HG02943 (cell line): ENCODE data around the gene MERTK.
"Not testable (repeated sequence)": the region's sequence is repeated elsewhere in the genome, so short reads cannot be mapped to it uniquely, and the experiment has no call there.

Experiments
- ATAC-seq: cut with Tn5 transposase; IDR thresholded peaks from one replicate; pipeline ENCODE4 v1.9.1; 2021; ENCODE audit warnings: mild to moderate bottlenecking, low read depth, moderate library complexity; ENCODE audit not compliant: unreplicated experiment

Gene MERTK

DNA sequence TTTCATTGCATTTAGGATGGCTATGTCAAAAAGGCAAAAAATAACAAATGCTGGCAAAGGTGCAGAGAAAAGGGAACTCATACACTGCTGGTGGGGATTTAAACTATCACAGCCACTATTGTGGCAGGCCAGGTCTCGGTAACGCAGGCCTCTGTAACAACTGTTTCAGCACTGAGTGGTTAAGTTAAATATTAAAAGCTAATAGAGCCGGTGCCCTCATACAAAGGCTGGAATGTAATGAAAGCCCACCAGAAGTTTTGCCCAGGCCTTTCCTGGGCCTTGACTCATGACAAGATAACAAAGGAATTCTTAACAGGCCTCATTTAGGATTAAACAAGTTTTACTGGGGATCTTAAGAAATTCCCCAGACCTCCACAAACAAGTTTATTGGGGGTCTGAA is 10.7 kb downstream of the MERTK start:
- ATAC-seq: no peak

DNA sequence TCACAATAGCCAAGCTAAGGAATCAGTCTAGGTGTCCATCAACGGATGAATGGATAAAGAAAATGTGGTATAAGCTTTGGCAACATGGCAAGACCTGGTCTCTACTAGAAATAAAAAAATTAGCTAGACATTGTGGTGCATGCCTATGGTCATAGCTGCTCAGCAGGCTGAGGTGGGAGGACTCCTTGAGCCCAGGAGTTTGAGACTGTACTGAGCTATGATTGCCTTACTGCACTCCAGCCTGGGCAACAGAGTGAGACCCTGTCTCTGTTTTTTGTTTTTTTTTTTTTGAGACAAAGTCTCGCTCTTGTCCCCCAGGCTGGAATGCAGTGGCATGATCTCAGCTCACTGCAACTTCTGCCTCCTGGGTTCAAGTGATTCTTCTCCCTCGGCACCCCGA is 11.6 kb downstream of the MERTK start:
- not testable (repeated sequence) for ATAC-seq

DNA sequence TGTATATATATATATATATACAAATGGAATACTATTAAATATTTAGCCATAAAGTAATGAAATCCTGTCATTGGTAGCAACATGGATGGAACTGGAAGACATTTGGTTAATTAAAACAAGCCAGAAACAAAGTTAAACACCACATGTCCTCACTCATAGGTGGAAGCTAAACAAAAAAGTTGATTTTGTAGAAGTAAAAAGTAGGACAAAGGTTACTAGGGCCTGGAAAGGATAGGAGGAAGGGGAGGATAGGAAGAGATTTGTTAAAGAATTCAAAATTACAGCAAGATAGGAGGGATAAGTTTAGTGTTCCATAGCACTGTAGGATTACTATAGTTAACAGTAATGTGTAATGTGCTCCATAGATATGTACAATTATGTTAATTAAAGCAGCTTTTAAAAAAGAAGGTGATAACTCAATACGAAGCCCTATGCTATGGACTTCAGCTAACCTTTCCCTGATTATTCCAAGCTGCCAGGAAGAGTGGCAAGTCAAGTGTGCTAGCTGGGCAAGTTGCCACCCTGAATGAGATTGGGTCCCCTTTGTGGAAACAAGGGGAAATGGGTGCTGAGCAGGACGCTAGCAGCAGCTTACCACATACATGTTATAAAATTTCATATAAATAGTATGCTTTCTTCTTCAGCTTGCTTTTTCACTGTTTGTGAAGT is 12.3 kb downstream of the MERTK start:
- ATAC-seq: no peak

DNA sequence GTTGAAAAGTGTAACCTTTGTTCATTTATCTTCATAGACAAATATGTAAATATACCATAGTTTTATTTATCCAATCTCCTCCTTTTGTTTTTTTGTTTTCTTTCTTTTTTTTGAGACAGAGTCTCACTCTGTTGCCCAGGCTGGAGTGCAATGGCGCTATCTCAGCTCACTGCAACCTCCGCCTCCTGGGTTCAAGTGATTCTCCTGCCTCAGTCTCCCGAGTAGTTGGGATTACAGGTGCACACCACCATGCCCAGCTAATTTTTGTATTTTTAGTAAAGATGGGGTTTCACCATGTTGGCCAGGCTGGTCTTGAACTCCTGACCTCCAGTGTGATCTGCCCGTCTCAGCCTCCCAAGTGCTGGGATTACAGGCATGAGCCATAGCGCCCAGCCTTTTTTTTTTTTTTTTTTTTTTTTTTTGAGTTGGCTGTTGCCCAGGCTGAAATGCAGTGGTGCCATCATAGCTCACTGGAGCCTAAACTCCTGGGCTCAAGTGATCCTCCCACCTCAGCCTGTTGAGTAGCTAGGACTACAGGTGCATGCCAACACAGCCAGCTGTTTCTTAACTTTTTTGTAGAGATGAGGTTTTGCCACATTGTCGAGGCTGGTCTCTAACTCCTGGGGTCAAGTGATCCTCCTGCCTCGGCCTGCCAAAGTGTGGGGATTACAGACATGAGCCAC is 13.0 kb downstream of the MERTK start:
- not testable (repeated sequence) for ATAC-seq

DNA sequence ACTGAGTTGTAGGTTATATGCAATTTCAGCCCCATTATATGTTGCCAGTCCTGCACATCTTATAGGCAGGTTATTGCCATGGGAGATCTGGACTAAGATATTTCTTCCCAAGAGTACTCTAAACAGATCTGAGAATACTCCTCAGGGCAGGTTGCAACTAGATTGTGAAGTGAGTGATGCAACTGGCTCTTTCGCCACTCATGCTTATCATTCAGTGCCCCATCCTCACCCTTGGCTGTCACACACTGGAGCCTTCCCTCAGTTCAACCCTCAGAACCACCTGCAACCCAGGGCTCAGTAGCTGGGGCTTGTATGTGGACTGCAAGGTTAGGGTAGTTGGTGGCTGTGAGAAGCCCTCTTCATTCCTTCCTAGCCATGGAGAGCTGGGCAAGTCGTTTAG is 14.1 kb downstream of the MERTK start:
- no peak for ATAC-seq

DNA sequence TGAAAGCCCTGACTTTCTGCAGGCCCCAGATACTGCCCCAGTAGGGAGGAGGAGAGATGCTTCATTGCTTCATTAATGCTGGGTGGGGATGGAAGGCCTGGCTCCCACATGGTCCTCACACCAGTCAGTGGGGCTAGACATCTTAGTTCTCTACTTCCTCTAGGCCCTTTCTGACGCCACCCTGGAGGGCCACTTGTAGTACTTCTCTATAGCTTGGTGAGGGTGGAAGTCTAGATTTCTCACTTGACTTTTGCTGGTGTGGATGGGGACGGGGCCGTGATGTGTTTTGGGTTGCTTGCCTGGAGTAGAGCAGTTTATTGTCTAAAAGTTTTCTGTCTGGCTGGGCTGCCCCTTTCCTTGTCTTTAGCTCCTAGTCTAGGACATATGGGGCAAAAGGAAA is 18.7 kb downstream of the MERTK start:
- no peak for ATAC-seq

DNA sequence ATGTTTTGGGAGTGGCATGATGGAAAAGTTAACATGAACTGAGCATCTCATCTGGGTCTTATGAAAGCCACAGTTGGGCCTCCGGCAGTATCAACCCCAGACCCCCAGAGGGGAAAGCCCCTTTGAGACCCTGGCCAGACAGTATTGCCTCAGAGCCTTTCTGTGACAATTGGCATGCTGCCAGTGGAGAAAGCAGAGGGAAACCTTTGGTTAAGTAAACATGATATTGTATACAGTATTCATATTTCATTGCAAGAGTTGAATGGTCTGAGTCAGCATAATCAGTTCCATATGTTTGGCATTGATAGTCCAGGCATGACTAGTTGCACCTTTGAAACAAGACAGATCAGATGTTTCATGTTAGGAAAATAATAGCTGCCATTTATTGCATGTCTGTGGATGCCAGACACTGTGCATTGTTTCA is 20.0 kb downstream of the MERTK start:
- ATAC-seq: no peak

DNA sequence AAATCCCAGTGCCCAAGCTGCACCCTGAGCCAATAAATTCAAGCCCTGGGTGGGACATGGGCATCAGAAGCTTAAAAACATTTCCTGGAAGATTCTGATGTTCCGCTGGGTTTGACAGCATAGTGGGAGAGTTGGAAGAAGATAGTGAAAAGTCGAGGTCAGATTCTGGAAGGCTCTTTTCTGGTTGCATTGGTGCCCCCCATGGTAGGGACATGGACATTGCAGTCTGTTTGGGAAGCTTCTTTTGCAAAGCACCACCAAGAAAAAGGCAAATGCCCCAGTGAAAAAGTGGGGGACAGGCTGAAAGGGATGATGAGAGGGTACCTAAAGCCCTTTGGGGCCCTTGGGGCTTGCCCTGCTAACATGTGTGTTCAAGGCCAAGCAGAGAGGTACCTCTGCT is 21.0 kb downstream of the MERTK start:
- no peak for ATAC-seq

DNA sequence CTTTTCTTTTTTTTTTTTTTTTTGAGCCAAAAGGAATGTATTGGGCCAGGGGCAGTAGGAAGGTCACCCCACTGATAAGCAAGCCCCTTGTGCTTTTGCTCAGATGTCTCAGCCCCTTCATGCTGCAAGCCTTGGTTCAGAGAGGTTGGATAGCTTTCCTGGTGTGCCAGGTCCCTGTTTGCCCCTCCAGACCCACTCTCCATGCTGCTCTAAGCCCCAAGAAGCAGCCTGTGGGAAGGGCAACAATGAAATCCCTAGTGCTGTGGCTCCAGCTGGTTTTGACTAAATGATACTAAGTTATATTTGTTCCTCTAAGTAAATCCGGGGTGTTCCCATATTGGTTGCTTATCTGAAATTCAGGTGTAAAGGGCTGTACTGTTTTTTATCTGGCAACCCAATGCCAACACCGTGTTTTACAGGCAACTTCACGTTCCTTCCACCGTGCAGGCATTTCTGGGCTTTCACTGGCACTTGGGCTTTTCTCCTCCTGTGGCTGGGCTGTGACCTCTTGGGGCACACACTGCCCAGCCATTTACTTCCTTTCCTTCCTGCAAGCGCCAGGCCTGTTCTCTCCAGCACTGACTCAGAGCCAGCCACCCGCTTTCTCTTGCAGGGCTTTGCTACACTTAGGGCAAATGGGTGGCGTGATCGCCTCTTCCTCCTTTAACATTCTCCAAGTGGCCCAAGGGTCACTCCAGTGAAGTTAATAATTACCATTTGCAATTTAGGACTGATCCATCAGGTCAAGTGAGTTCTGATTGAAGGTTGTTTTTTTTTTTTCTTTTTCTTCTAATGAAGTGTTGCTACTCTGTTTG is 21.6 kb downstream of the MERTK start:
- no peak for ATAC-seq

DNA sequence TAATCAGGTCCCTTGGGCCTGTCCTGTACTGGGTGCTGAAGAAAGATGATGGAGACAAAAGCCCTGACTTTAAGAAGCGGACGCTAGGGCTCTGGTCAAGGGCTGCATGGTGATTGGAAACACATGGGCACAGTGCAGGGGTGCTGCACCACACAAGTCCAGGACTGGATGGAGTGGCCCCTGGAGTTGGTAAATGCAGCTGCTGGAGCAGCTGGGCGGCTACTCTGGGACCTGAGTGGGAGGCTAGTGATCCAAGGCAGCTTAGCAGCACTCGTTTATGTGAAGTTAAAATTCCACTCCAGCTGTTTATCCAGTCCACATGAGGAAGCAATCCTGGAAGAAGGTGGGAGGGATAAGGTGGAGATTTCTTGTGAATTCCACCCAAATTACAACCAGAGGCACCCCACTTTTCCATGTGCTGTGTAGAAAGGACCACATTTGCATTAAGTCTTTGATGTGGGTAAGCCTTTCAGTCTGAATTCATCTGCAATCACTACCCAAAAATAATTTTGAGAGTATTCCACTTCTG is 24.9 kb downstream of the MERTK start:
- ATAC-seq: no peak

DNA sequence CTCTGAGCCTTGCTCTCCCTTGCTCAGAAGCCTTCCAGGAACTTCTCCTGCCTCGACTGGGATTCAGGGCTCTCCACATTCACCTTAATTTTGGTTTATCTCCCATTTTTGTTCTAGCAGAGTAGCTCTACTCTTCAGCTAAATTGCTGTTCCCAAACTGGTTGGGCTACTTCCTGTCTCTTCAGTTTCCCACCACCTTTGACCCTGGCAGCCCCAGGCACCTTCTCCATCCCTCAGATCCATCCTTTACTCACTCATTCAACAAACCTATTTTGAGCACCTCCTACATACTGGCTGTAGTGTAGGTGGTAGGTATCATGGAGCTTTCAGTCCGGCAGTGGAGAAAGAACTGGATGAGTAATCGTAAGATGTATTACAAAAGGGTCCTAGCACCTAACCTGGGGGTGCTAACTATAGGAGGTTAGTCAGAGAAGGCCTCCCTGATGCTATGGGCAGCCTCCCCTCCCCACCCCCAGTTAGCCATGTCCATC is 26.3 kb downstream of the MERTK start:
- no peak for ATAC-seq

DNA sequence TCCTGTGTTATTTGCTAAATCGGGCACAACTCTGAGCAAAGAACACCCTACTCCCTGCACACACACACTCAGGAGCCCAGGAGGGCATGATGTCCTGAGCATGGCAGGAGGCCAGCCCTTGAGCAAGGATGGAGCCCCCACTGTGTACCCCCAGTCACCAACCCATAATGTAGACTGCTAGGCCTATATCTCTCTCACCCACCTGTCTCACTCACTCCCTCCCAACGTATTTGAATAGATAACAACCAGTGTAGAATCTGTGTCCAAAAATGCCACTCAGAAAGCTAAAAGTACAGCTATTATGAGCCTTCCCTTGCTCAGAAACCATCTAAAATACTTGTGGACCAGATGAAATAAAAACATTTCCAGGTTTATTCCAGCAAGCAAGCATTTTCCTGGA is 29.3 kb downstream of the MERTK start:
- ATAC-seq: no peak

DNA sequence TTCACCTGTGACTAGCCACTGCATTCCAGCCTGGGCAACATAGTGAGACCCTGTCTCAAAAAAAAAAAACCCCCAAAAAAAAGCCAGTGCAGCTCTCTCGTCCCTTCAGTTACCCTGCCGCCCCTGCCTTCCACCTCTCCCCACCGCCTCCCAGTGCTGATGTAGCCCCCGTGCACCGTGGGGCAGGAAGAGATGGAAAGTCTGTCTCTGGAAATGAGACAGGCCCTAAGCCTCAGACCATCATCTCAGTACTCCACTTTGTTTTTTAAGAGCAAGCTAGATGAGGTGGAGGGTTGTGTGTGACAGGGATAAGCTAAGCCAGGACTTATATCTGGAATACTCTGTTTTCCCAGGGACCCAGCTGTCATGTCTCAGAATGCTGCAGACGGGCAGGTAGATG is 32.0 kb downstream of the MERTK start:
- ATAC-seq: no peak

DNA sequence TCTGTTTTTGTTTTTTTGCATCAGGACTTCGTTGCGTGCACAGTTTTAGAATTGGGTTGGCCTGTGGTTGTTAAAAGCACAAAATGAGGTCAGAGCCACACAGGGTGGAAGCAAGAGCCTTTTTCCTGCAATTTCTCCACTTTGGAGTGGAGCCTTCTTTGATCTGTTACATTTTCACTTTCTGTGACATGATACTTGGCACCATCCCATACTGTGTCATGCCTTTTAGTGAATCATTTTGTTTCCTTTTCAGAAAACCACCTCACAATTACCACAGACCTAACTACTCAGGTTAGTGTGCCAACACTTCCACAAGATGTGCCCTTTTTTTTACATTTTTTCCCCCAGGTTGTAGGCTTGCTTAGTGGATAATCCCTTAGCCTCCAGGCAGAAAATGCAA is 32.5 kb downstream of the MERTK start:
- no peak for ATAC-seq

DNA sequence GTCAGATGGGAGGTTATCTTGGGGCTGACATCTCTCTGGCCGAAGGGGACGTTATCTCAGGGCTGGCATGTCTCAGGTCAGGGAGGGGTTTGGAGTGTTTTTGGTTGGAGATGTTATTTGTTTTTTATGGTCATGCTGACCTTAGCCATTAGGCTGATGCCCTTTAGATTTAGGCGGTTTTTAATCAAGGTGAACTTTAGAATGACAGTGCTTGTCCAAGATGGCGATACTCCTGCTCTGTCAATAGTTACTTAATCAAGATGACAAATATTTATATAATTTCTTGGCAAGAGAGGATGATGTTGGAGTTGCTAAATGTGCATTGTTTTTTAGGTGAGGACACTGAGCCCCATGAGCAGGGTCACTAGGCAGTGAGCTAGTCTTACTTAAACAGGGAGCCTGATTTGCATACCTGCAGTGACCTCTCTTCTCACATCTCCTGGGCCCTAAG is 34.5 kb downstream of the MERTK start:
- ATAC-seq: no peak

DNA sequence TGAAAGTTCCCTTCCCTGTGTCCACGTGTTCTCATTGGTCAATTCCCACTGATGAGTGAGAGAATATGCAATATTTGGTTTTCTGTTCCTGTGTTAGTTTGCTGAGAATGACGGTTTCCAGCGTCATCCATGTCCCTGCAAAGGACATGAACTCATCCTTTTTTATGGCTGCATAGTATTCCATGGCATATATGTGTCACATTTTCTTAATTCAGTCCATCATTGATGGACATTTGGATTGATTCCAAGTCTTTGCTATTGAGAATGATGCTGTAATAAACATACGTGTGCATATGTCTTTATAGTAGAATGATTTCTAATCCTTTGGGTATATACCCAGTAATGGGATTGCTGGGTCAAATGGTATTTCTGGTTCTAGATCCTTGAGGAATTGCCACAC is 35.5 kb downstream of the MERTK start:
- not testable (repeated sequence) for ATAC-seq

DNA sequence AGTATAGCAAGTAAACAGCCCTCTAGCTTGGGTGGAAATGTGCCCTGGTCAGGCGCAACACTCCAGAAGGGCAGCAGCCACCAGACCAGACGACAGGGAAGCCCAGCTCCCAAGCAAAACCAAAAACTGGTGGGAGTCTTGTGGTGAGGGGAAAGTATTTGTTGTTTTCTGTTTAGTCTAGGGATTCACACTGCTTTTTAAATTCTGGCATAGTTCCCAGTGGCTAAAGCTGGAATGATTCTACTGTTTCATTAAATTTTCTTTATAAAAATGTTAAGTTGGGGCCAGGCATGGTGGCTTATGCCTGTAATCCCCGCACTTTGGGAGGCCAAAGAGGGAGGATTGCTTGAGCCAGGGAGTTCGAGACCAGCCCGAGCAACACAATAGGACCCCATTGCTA is 38.5 kb downstream of the MERTK start:
- ATAC-seq: no peak

DNA sequence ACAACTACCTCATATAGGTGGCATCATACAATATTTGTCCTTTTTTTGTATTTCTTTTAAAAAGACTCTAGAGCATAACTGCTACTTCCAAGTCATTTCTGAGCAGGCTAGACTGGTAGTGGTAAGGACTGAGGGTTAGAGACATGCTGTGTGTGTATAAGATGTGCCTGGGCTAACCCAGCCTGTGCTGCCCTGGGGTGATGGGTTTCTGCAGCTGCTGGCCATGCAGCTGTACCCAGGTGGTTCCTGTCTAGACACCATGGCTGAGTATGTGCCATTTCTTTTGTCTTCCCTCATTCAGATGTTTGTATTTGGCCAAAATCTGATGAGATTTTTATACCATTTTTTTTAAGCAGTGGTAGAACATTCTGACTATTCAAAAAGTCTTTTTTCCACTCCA is 40.0 kb downstream of the MERTK start:
- ATAC-seq: no peak

DNA sequence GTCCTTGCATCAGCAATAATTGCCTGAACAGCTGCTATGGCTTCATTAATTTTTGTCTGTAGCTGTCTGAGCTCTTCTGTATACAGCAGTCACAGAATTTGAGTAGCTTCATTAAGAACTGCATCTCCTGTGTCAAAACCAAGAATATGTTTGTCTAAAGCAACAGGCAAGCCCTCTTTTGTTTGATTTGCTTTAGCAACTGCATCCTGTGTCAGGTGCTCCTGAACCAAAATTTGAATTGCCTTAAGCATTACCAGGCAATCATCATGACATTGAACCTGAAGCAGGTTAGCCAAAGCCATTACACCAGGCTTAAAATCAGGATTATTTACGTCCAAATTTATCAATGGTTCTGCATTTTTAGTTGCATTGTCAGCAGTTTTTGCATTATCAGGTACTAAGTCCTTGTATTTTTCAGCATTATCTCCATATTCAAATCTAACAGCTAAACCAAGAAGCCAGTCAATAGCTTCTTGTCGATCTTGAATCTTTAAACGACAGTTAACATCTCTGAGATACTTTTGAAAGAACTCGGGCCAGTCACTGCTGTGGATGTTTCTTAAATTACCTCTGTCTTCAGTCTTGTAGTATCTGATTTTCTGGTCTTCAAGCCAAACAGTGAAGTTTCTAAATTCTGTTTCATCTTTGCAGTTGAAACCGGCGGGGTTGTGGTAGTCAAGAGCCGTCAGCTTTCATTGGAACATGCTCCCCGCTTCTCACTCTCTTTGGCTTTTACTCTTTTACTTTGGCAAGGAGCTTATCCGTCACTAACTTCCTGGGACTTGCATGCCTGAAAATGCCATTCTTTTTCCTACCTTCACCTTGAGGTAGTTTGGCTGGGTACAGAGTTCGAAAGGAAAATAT is 42.2 kb downstream of the MERTK start:
- ATAC-seq: no peak

DNA sequence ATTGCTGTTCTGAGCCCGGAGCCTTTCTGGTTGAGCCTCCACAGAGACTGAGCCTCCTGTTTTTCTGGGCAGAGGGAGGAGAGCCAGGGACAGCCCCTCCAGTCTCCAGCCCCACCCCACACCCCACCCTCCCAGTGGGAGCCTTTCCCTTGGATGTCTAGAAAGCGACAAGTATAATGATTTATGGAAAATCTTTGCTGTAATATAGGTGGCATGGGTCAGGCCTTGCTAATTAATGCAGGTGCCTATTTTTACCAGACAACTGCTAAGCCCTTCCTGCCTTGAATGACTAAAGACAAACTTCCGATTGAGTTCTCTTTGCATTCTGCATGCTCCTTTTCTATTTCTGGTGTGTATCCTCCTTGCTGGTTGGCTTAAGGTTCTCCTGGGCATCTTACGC is 43.1 kb downstream of the MERTK start:
- no peak for ATAC-seq
